GM10266 (cell line): ENCODE measurements around the gene CHST6.
"Not testable (repeated sequence)": the region's sequence is repeated elsewhere in the genome, so short reads cannot be mapped to it uniquely, and the experiment has no call there.

Experiments used
- DNase-seq: peaks from one replicate; pipeline ENCODE4 v3.0.0; 2012; ENCODE audit errors: extremely low spot score
- CTCF ChIP-seq: IDR thresholded peaks from 2 replicates; pipeline ENCODE4 v1.5.1; 2012; ENCODE audit warnings: mild to moderate bottlenecking, low read depth; ENCODE audit not compliant: control insufficient read depth, insufficient read depth; ENCODE audit errors: missing control alignments

CHST6 gene

GRCh38 chr16:75495076-75495674, at the start of gene CHST6:
CHST6 (minus strand) TSS chr16:75495441; CDS start chr16:75479828, 15,613 bp downstream.
- DNase-seq: peak; percentile 82
- TF ChIP-seq CTCF: peak; percentile 0

GRCh38 chr16:75542462-75542861, 47.2 kb upstream of the CHST6 start:
- DNase-seq: not testable (repeated sequence)

GRCh38 chr16:75541236-75541635, 46.0 kb upstream of the CHST6 start:
- no peak for TF ChIP-seq CTCF
- DNase-seq: no peak

- DNase-seq: not testable (repeated sequence)
Observed at GRCh38 chr16:75538882-75539565, 43.8 kb upstream of the CHST6 start.

- TF ChIP-seq CTCF: no peak
- DNase-seq: no peak
Observed at GRCh38 chr16:75537776-75538175, 42.5 kb upstream of the CHST6 start.

GRCh38 chr16:75535901-75536300, 40.7 kb upstream of the CHST6 start, which contains the start of gene CHST5:
CHST5 (minus strand) TSS chr16:75536108; CDS start chr16:75530384, 5,724 bp downstream.
- TF ChIP-seq CTCF: no peak
- no peak for DNase-seq

GRCh38 chr16:75535211-75535843, 40.1 kb upstream of the CHST6 start:
- DNase-seq: no peak
- TF ChIP-seq CTCF: no peak

GRCh38 chr16:75534560-75535205, 39.4 kb upstream of the CHST6 start:
- no peak for TF ChIP-seq CTCF
- DNase-seq: no peak
